ENCODE data around the gene ATP6V1B1.

- TF ChIP-seq SIN3A (IDR thresholded peaks at IDR 0.05; ENCODE audit: borderline replicate concordance, low read depth, low read length) (no peak), RNF2 (conservative IDR thresholded peaks at IDR 0.05; ENCODE audit: low read depth) (no peak), U2AF2 (IDR thresholded peaks at IDR 0.05; ENCODE audit: low read depth, low read length) (no peak), ATF6 (CRISPR knock-in tag; conservative IDR thresholded peaks at IDR 0.05) (no peak), ZBTB7A (CRISPR knock-in tag; IDR thresholded peaks at IDR 0.05) (no peak), EZH2 (conservative IDR thresholded peaks at IDR 0.05; ENCODE audit: low read depth, low read length) (no peak)
Observed at GRCh38 chr2:70903641-70904340, 31.9 kb upstream of the ATP6V1B1 start.

Data from HepG2 (cell line).